ENCODE results near the gene AAGAB. TPM values are rescaled to one million over a fixed set of nuclear protein-coding genes. Genes with fewer than 3 reads are reported as not detected.

AAGAB gene
- total RNA-seq (2014; rRNA removed; shearing (Covaris generic)), result 32.1 and 37.1 TPM in 2 replicates

GRCh38 chr15:67254238-67255175, at the start of gene AAGAB, which contains the start of gene IQCH:
Gene AAGAB (minus strand): TSS chr15:67254661. CDS start chr15:67254631, 30 bp downstream.
Gene IQCH (plus strand): TSS chr15:67254786. CDS start chr15:67254897, 111 bp downstream.

Other genes starting within 250 kb of the AAGAB start
- gene SMAD3, start 189.1 kb downstream of the AAGAB start, total RNA-seq (2014; rRNA removed; shearing (Covaris generic)), result 53.9 and 54.4 TPM in 2 replicates
- 3.2 and 4.8 TPM in 2 replicates for gene IQCH, start 125 bp upstream of the AAGAB start, total RNA-seq (2014; rRNA removed; shearing (Covaris generic))

Measured in A375 (cell line).